GM18519 (cell line): ENCODE results near the gene CDK5R1.
A peak's percentile ranks its signal among the peaks of the same experiment; 100 is the strongest.
"Not testable (repeated sequence)": the region's sequence is repeated elsewhere in the genome, so short reads cannot be mapped to it uniquely, and the experiment has no call there.

Source experiments
- ATAC-seq: cut with Tn5 transposase; IDR thresholded peaks from one replicate; pipeline ENCODE4 v1.9.1; 2021; ENCODE audit warnings: mild to moderate bottlenecking, moderate library complexity; ENCODE audit not compliant: unreplicated experiment, low FRiP score

Gene CDK5R1

GRCh38 chr17:32515677-32516383, 29.0 kb downstream of the CDK5R1 start:
- peak; percentile 34 for ATAC-seq

GRCh38 chr17:32516450-32516849, 29.7 kb downstream of the CDK5R1 start:
- ATAC-seq = no peak

GRCh38 chr17:32516940-32517701, 30.3 kb downstream of the CDK5R1 start:
- no peak for ATAC-seq

GRCh38 chr17:32517982-32518381, 31.2 kb downstream of the CDK5R1 start:
- no peak for ATAC-seq

GRCh38 chr17:32518646-32519227, 31.9 kb downstream of the CDK5R1 start:
- no peak for ATAC-seq

- no peak for ATAC-seq
These were observed 32.7 kb downstream of the CDK5R1 start for GRCh38 chr17:32519228-32520103.

- no peak for ATAC-seq
These were observed 33.4 kb downstream of the CDK5R1 start for GRCh38 chr17:32520104-32520701.

GRCh38 chr17:32520737-32521404, 34.1 kb downstream of the CDK5R1 start:
- no peak for ATAC-seq

GRCh38 chr17:32523017-32523680, 36.4 kb downstream of the CDK5R1 start:
- no peak for ATAC-seq

GRCh38 chr17:32523827-32524552, 37.2 kb downstream of the CDK5R1 start:
- ATAC-seq = peak; percentile 47

GRCh38 chr17:32524553-32524880, 37.7 kb downstream of the CDK5R1 start:
- not testable (repeated sequence) for ATAC-seq

- ATAC-seq = no peak
These were observed 38.3 kb downstream of the CDK5R1 start for GRCh38 chr17:32525122-32525521.

GRCh38 chr17:32527146-32527545, 40.4 kb downstream of the CDK5R1 start:
- no peak for ATAC-seq

- ATAC-seq = no peak
These were observed 42.0 kb downstream of the CDK5R1 start for GRCh38 chr17:32528825-32529224.

GRCh38 chr17:32529604-32530003, 42.8 kb downstream of the CDK5R1 start:
- no peak for ATAC-seq

GRCh38 chr17:32533296-32533695, 46.5 kb downstream of the CDK5R1 start:
- no peak for ATAC-seq

- no peak for ATAC-seq
These were observed 50.2 kb downstream of the CDK5R1 start for GRCh38 chr17:32536736-32537643.
